Smooth muscle cell (in vitro differentiated cells): ENCODE data around the gene GRPEL2. TPM values are rescaled to one million over a fixed set of nuclear protein-coding genes. Genes with fewer than 3 reads are reported as not detected.

Source experiments
- DNase-seq: peaks from one replicate; lab custom pipeline; 2025; ENCODE audit not compliant: unreplicated experiment; lab: John Stamatoyannopoulos, UW
- H2AFZ ChIP-seq: fragments of 200-600 bp; sonication (generic); 2 replicates; pipeline ENCODE4 v1.6.0; 2016; ENCODE audit warnings: antibody characterized with exemption, low read depth, mild to moderate bottlenecking
- H3F3A ChIP-seq: fragments of 200-600 bp; sonication (generic); 2 replicates; pipeline ENCODE4 v1.6.0; 2017; ENCODE audit warnings: antibody characterized with exemption, low read depth
- H3K27ac ChIP-seq: fragments of 200-600 bp; sonication (generic); 2 replicates; pipeline ENCODE4 v1.5.1; 2016; ENCODE audit warnings: low read depth, mild to moderate bottlenecking
- H3K27me3 ChIP-seq: fragments of 200-600 bp; sonication (generic); 2 replicates; pipeline ENCODE4 v1.6.1; 2016; ENCODE audit warnings: low read depth, mild to moderate bottlenecking
- H3K36me3 ChIP-seq: fragments of 200-600 bp; sonication (generic); 2 replicates; pipeline ENCODE4 v1.5.1; 2016; ENCODE audit warnings: low read depth
- H3K4me1 ChIP-seq: fragments of 200-600 bp; sonication (generic); 2 replicates; pipeline ENCODE4 v1.5.1; 2016; ENCODE audit warnings: low read depth
- H3K4me2 ChIP-seq: fragments of 200-600 bp; sonication (generic); 2 replicates; pipeline ENCODE4 v1.6.0; 2016; ENCODE audit warnings: mild to moderate bottlenecking
- H3K4me3 ChIP-seq: fragments of 200-600 bp; sonication (generic); 2 replicates; pipeline ENCODE4 v1.5.1; 2016; ENCODE audit warnings: mild to moderate bottlenecking
- H3K79me2 ChIP-seq: fragments of 200-600 bp; sonication (generic); 2 replicates; pipeline ENCODE4 v1.6.0; 2016; ENCODE audit warnings: low read depth, mild to moderate bottlenecking
- H3K9ac ChIP-seq: fragments of 200-600 bp; sonication (generic); 2 replicates; pipeline ENCODE4 v1.6.0; 2016; ENCODE audit warnings: low read depth
- H3K9me3 ChIP-seq: fragments of 200-600 bp; sonication (generic); replicated peaks from 2 replicates; pipeline ENCODE4 v1.5.1; 2016; ENCODE audit warnings: low read depth
- H4K20me1 ChIP-seq: fragments of 200-600 bp; sonication (generic); 2 replicates; pipeline ENCODE4 v1.6.0; 2016; ENCODE audit warnings: low read depth
- CTCF ChIP-seq: fragments of 200-600 bp; sonication (generic); IDR thresholded peaks from 2 replicates; pipeline ENCODE4 v1.5.1; 2017; ENCODE audit warnings: borderline replicate concordance, mild to moderate bottlenecking, antibody characterized with exemption; ENCODE audit not compliant: insufficient read depth, poor library complexity, severe bottlenecking
- WGBS: methylation state at CpG from one replicate; pipeline ENCODE4 v1.1.7; 2016; ENCODE audit warnings: low lambda C conversion rate; 5-methylcytosine and 5-hydroxymethylcytosine counted together
- polyA plus RNA-seq: library from polyadenylated mRNA; unstranded; fragments of >200 nt; fragmentation: Nextera tagmentation; extraction: Ambion mirVana; gene quantifications from 2 replicates; pipeline ENCODE4 v1.2.1, GENCODE V29; 2016
- total RNA-seq: library from RNA; depleted of rRNA; stranded (reverse); fragments of >200 nt; gene quantifications from 2 replicates; pipeline ENCODE4 v1.2.3, GENCODE V29; 2014

Gene GRPEL2
- total and polyA plus RNA-seq, 2 experiments from 2014 or later = 5.2 to 13.0 TPM

- Histone ChIP-seq H2AFZ (no peak overlapping the region), H3K4me1 (peaks cover 8% of the 10 kb centered on the region), H3K9ac (no peak overlapping the region), H3K79me2 (no peaks in the 10 kb centered on the region), H3K9me3 (no peaks in the 10 kb centered on the region), H3K27ac (no peak overlapping the region), H4K20me1 (no peaks in the 10 kb centered on the region), H3F3A (peaks cover 9% of the 10 kb centered on the region), H3K27me3 (no peaks in the 10 kb centered on the region), H3K36me3 (no peaks in the 10 kb centered on the region), H3K4me3 (no peak overlapping the region), H3K4me2 (no peak overlapping the region)
- WGBS = 85% methylated on average over 1 of the region's 1 CpG
- DNase-seq = no peak
- no peak for TF ChIP-seq CTCF
These were observed 15.0 kb downstream of the GRPEL2 start for GRCh38 chr5:149360272-149360671.

- Histone ChIP-seq H3K4me1 (peaks cover 8% of the 10 kb centered on the region), H3K27me3 (no peaks in the 10 kb centered on the region), H3K4me2 (no peak overlapping the region), H3K4me3 (no peak overlapping the region), H3K9me3 (no peaks in the 10 kb centered on the region), H3F3A (peaks cover under 1% of the 10 kb centered on the region), H3K36me3 (no peaks in the 10 kb centered on the region), H3K27ac (no peak overlapping the region), H3K79me2 (no peaks in the 10 kb centered on the region), H2AFZ (no peak overlapping the region), H4K20me1 (no peaks in the 10 kb centered on the region), H3K9ac (no peak overlapping the region)
- TF ChIP-seq CTCF = no peak
- 94% methylated on average over 12 of the region's 12 CpGs for WGBS
- DNase-seq = no peak
These were observed 17.2 kb downstream of the GRPEL2 start for GRCh38 chr5:149362541-149362940.

- Histone ChIP-seq H2AFZ (no peak overlapping the region), H3K27ac (no peak overlapping the region), H3K4me3 (no peak overlapping the region), H3K4me2 (no peak overlapping the region), H3K9ac (no peak overlapping the region), H3K79me2 (no peaks in the 10 kb centered on the region), H3K36me3 (no peaks in the 10 kb centered on the region), H4K20me1 (no peaks in the 10 kb centered on the region), H3K9me3 (no peaks in the 10 kb centered on the region), H3K4me1 (peaks cover 4% of the 10 kb centered on the region), H3F3A (no peaks in the 10 kb centered on the region), H3K27me3 (no peaks in the 10 kb centered on the region)
- no peak for TF ChIP-seq CTCF
- DNase-seq = no peak
These were observed 18.1 kb downstream of the GRPEL2 start for GRCh38 chr5:149363358-149363757.

- WGBS = 98% methylated on average over 9 of the region's 9 CpGs
- no peak overlapping the region for H3K4me3 ChIP-seq
- no peaks in the 10 kb centered on the region for H3F3A ChIP-seq
- TF ChIP-seq CTCF = no peak
- no peak overlapping the region for H3K9ac ChIP-seq
- no peaks in the 10 kb centered on the region for H3K4me1 ChIP-seq
- H2AFZ ChIP-seq = no peak overlapping the region
- H3K4me2 ChIP-seq = no peak overlapping the region
- H3K79me2 ChIP-seq = no peaks in the 10 kb centered on the region
- H3K9me3 ChIP-seq = no peaks in the 10 kb centered on the region
- H3K27ac ChIP-seq = no peak overlapping the region
- no peaks in the 10 kb centered on the region for H4K20me1 ChIP-seq
- no peak for DNase-seq
- H3K36me3 ChIP-seq = no peaks in the 10 kb centered on the region
- no peaks in the 10 kb centered on the region for H3K27me3 ChIP-seq
These were observed 18.6 kb downstream of the GRPEL2 start for GRCh38 chr5:149363936-149364335.
